ENCODE results near the gene TCP11. TPM values are rescaled to one million over a fixed set of nuclear protein-coding genes. Genes with fewer than 3 reads are reported as not detected.

Gene TCP11
- total and polyA plus RNA-seq, 4 donors: 0.16 to 1.7 (median 0.56) TPM

- TF ChIP-seq, protein P1, sequence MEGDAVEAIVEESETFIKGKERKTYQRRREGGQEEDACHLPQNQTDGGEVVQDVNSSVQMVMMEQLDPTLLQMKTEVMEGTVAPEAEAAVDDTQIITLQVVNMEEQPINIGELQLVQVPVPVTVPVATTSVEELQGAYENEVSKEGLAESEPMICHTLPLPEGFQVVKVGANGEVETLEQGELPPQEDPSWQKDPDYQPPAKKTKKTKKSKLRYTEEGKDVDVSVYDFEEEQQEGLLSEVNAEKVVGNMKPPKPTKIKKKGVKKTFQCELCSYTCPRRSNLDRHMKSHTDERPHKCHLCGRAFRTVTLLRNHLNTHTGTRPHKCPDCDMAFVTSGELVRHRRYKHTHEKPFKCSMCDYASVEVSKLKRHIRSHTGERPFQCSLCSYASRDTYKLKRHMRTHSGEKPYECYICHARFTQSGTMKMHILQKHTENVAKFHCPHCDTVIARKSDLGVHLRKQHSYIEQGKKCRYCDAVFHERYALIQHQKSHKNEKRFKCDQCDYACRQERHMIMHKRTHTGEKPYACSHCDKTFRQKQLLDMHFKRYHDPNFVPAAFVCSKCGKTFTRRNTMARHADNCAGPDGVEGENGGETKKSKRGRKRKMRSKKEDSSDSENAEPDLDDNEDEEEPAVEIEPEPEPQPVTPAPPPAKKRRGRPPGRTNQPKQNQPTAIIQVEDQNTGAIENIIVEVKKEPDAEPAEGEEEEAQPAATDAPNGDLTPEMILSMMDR (IDR thresholded peaks at IDR 0.05; ENCODE audit: control extremely low read depth, extremely low read depth): no peak
- ATAC-seq (ENCODE audit: insufficient read depth, low FRiP score) (no peak), DNase-seq (no peak)
- peaks cover 0 to 16% (median 0%) of the 10 kb centered on the region in 5 donors for H3K4me1 ChIP-seq (ENCODE audit: control insufficient read depth in 5 of 5, insufficient read depth in 5 of 5, low read length in 5 of 5)
- no peaks in the 10 kb centered on the region for H3K9me3 ChIP-seq (ENCODE audit: control insufficient read depth in 4 of 4, insufficient read depth in 3 of 4, low read length in 3 of 4)
- WGBS, 2 donors: 68 to 73% methylated on average over 7 of the region's 7 CpGs
- no peaks in the 10 kb centered on the region for H3K27me3 ChIP-seq (ENCODE audit: control insufficient read depth in 3 of 3, insufficient read depth in 3 of 3, low read length in 2 of 3)
- H3K9ac ChIP-seq (ENCODE audit: insufficient read depth in 1 of 2, low read length in 2 of 2): no peak overlapping the region
- no peaks in the 10 kb centered on the region for H3K36me3 ChIP-seq (ENCODE audit: control insufficient read depth in 4 of 4, insufficient read depth in 4 of 4, low read length in 4 of 4)
- H3K4me3 ChIP-seq: no peak overlapping the region
- no peak overlapping the region for H3K27ac ChIP-seq (ENCODE audit: low read depth in 1 of 2, low read length in 1 of 2)
These were observed 32.4 kb upstream of the TCP11 start for GRCh38 chr6:35173427-35174087.

GRCh38 chr6:35173044-35173426, 31.9 kb upstream of the TCP11 start:
- H3K9ac ChIP-seq (ENCODE audit: insufficient read depth in 1 of 2, low read length in 2 of 2): no peak overlapping the region
- H3K9me3 ChIP-seq (ENCODE audit: control insufficient read depth in 4 of 4, insufficient read depth in 3 of 4, low read length in 3 of 4): no peaks in the 10 kb centered on the region
- no peaks in the 10 kb centered on the region for H3K27me3 ChIP-seq (ENCODE audit: control insufficient read depth in 3 of 3, insufficient read depth in 3 of 3, low read length in 2 of 3)
- no peak overlapping the region for H3K4me3 ChIP-seq
- 83% methylated on average over 5 of the region's 5 CpGs for WGBS, 2 donors
- H3K4me1 ChIP-seq (ENCODE audit: control insufficient read depth in 5 of 5, insufficient read depth in 5 of 5, low read length in 5 of 5): peaks cover 0 to 17% (median 0%) of the 10 kb centered on the region in 5 donors
- no peaks in the 10 kb centered on the region for H3K36me3 ChIP-seq (ENCODE audit: control insufficient read depth in 4 of 4, insufficient read depth in 4 of 4, low read length in 4 of 4)
- no peak overlapping the region for H3K27ac ChIP-seq (ENCODE audit: low read depth in 1 of 2, low read length in 1 of 2)
- ATAC-seq (ENCODE audit: insufficient read depth, low FRiP score) (no peak), DNase-seq (no peak)
- TF ChIP-seq, protein P1 (IDR thresholded peaks at IDR 0.05; ENCODE audit: control extremely low read depth, extremely low read depth): no peak

DNA sequence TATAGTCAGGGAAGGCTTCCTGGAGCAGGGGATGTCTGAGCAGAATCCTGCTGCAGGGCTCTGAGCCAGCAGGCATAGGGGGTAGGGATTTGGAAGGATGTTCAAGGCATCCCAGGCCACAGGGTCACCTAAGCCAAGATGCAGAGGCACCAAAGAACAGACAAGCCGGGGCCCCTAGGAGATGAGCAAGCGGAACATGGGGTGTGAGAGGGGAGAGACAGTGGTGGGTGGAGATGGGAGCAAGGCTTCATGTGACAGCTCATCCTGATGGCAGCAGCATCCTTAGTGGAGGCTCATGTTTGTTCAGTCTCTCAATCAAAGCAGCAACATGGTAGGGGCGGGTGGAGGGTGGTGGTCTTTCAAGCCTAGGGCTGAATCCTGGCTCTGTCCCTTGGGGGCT, 29.8 kb upstream of the TCP11 start:
- 90 to 93% methylated on average over 3 of the region's 3 CpGs for WGBS, 2 donors
- Histone ChIP-seq H3K4me3 (no peak overlapping the region), H3K9me3 (ENCODE audit: control insufficient read depth in 4 of 4, insufficient read depth in 3 of 4, low read length in 3 of 4) (no peaks in the 10 kb centered on the region), H3K27ac (ENCODE audit: low read depth in 1 of 2, low read length in 1 of 2) (no peak overlapping the region), H3K4me1 (ENCODE audit: control insufficient read depth in 5 of 5, insufficient read depth in 5 of 5, low read length in 5 of 5) (peaks cover 0 to 11% (median 2%) of the 10 kb centered on the region in 5 donors), H3K9ac (ENCODE audit: insufficient read depth in 1 of 2, low read length in 2 of 2) (no peak overlapping the region), H3K36me3 (ENCODE audit: control insufficient read depth in 4 of 4, insufficient read depth in 4 of 4, low read length in 4 of 4) (no peaks in the 10 kb centered on the region), H3K27me3 (ENCODE audit: control insufficient read depth in 3 of 3, insufficient read depth in 3 of 3, low read length in 2 of 3) (no peaks in the 10 kb centered on the region)
- ATAC-seq (ENCODE audit: insufficient read depth, low FRiP score) (no peak), DNase-seq (no peak)
- TF ChIP-seq, protein P1 (IDR thresholded peaks at IDR 0.05; ENCODE audit: control extremely low read depth, extremely low read depth): no peak

- Histone ChIP-seq H3K4me1 (ENCODE audit: control insufficient read depth in 5 of 5, insufficient read depth in 5 of 5, low read length in 5 of 5) (peaks cover 0 to 11% (median 2%) of the 10 kb centered on the region in 5 donors), H3K36me3 (ENCODE audit: control insufficient read depth in 4 of 4, insufficient read depth in 4 of 4, low read length in 4 of 4) (no peaks in the 10 kb centered on the region), H3K27ac (ENCODE audit: low read depth in 1 of 2, low read length in 1 of 2) (no peak overlapping the region), H3K9ac (ENCODE audit: insufficient read depth in 1 of 2, low read length in 2 of 2) (no peak overlapping the region), H3K9me3 (ENCODE audit: control insufficient read depth in 4 of 4, insufficient read depth in 3 of 4, low read length in 3 of 4) (no peaks in the 10 kb centered on the region), H3K4me3 (no peak overlapping the region), H3K27me3 (ENCODE audit: control insufficient read depth in 3 of 3, insufficient read depth in 3 of 3, low read length in 2 of 3) (no peaks in the 10 kb centered on the region)
- 97% methylated on average over 1 of the region's 1 CpG for WGBS, 2 donors
- ATAC-seq (ENCODE audit: insufficient read depth, low FRiP score) (no peak), DNase-seq (no peak)
- TF ChIP-seq, protein P1 (IDR thresholded peaks at IDR 0.05; ENCODE audit: control extremely low read depth, extremely low read depth): no peak
These were observed 29.0 kb upstream of the TCP11 start for GRCh38 chr6:35170166-35170565.
